22Rv1 (cell line): ENCODE measurements around the gene UCHL3.

Source experiments
- H3K27ac ChIP-seq: fragments of 450-650 bp; 2 replicates; pipeline ENCODE4 v1.5.1; 2017
- ZFX ChIP-seq: fragments of 450-650 bp; IDR thresholded peaks from 2 replicates; pipeline ENCODE4 v1.6.1; 2017; ENCODE audit warnings: antibody characterized with exemption, borderline replicate concordance
- TF ChIP-seq, protein P1 (sequence below): fragments of 450-650 bp; IDR thresholded peaks from 2 replicates; pipeline ENCODE4 v1.5.1; 2017; ENCODE audit warnings: mild to moderate bottlenecking

Gene UCHL3

DNA sequence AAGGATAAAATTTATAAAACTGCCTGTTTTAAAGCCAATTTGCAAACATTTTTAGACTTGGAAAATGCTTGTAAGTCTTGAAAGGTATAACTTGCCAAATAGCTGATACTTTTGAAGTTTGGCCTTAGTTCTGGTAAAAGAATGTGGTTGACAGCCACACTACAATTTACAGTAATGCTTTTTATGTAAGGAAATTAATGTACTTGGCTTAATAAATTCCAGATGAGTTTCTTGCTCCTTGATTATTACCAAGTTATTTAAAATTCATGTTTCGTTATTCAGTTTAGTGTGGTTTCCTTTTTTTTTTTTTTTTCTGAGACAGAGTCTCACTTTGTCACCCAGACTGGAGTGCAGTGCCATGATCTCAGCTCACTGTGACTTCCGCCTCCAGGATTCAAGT lies 101.4 kb downstream of the UCHL3 start:
- H3K27ac ChIP-seq: no peak overlapping the region
- no peak for TF ChIP-seq ZFX
- TF ChIP-seq, protein P1, sequence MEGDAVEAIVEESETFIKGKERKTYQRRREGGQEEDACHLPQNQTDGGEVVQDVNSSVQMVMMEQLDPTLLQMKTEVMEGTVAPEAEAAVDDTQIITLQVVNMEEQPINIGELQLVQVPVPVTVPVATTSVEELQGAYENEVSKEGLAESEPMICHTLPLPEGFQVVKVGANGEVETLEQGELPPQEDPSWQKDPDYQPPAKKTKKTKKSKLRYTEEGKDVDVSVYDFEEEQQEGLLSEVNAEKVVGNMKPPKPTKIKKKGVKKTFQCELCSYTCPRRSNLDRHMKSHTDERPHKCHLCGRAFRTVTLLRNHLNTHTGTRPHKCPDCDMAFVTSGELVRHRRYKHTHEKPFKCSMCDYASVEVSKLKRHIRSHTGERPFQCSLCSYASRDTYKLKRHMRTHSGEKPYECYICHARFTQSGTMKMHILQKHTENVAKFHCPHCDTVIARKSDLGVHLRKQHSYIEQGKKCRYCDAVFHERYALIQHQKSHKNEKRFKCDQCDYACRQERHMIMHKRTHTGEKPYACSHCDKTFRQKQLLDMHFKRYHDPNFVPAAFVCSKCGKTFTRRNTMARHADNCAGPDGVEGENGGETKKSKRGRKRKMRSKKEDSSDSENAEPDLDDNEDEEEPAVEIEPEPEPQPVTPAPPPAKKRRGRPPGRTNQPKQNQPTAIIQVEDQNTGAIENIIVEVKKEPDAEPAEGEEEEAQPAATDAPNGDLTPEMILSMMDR: no peak

GRCh38 chr13:75652726-75653125 lies 103.1 kb downstream of the UCHL3 start:
- TF ChIP-seq, protein P1: no peak
- TF ChIP-seq ZFX: no peak
- H3K27ac ChIP-seq: no peak overlapping the region
